GM18870 (cell line): ENCODE data around the gene AGPAT3.

ENCODE experiments used
- ATAC-seq: cut with Tn5 transposase; IDR thresholded peaks from one replicate; pipeline ENCODE4 v1.9.1; 2021; ENCODE audit warnings: moderate library complexity; ENCODE audit not compliant: unreplicated experiment

The AGPAT3 gene

GRCh38 chr21:44013380-44014088, 148.5 kb downstream of the AGPAT3 start:
- no peak for ATAC-seq

DNA sequence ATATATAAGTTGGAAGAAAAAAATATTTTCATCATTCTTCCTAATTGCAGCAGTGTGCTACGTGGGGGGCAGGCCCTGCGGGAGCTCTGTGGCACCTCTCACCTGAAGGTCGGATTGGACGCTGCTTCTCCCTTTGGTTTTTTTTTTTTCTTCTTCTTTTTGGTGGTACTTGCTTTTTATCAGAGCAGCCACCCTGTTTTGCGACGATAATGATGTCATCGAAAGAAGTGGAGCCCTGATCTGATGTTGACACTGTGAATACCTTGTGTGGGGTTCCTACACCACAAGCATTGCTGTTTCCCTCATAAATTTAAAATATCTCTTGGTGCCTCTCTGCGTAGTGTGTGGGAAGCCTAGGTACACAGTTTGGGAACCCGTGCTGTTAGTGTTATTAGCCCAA, 152.6 kb downstream of the AGPAT3 start:
- ATAC-seq = no peak

- ATAC-seq = no peak
Observed at GRCh38 chr21:44018127-44018526, 153.1 kb downstream of the AGPAT3 start.

- no peak for ATAC-seq
Observed at GRCh38 chr21:44018813-44019567, 154.0 kb downstream of the AGPAT3 start.

GRCh38 chr21:44019568-44019958, 154.5 kb downstream of the AGPAT3 start:
- ATAC-seq = no peak

DNA sequence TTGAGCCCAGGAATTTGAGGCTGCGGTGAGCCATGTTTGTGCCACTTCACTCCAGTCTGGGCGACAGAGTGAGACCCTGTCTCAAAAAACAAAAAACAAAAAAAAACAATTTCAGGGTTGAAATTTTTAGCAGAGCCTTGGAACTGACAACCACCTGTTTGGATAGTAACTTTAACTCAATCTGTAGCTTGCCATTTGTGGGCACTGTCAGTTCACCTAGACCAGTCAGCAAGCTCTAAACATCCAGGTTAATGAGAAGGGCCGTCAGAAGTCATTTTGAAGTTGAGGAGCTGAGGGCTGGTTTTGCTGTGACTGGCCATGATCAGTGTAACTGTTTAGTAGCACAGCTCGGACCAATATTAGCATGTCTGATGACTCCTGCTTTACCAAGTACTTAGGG, 155.5 kb downstream of the AGPAT3 start:
- ATAC-seq = no peak

- no peak for ATAC-seq
Observed at GRCh38 chr21:44021064-44021463, 156.0 kb downstream of the AGPAT3 start.

GRCh38 chr21:44024257-44024656, 159.2 kb downstream of the AGPAT3 start:
- ATAC-seq = no peak

GRCh38 chr21:44024887-44025353, 159.9 kb downstream of the AGPAT3 start:
- ATAC-seq = no peak

- no peak for ATAC-seq
Observed at GRCh38 chr21:44027607-44028286, 162.7 kb downstream of the AGPAT3 start.

DNA sequence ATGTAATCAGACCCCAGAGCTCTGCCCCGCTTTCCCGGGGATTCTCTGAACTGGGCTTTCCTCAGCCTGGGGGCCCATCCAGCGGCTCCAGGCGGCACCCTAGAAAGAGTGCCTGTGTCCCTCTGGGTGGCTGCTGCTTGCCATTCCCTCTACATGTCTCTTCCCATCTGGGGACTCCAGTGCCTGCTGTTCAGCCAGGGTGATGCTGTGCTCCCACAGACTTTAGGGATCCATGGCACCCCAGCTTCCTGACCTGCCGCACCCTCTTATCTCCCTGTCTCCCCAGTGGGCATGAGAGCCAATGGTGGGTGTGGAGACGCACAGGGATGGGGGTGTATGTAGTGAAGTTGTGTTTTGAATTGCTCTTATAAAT, 163.2 kb downstream of the AGPAT3 start:
- no peak for ATAC-seq

DNA sequence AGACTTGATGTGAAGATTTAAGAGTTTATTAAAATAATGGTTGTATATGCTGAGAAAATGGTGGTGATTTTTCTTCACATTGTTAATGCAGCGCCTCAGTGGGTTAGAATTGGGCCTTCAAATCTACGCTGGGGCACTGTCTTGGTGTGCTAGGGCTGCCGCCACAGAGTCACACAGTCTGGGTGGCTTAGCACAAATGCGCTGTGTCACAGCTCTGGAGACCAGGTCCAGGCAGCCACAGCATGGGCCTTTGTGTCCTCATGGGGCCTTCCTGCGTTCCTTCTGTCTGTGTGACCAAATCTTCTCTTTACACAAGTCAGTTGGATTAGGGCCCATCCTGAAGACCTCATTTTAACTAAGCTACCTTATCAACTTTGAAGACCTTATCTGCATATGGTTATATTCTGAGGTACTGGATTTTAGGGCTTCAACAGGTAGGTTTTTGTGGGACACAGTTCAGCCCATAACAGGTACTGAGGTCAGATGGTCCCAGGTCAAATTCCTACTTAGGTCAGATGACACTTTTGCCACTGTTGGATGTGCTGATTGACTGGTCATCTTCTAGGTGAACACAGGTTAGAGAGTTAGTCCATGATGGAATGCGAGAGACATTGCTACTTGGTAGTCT, 164.6 kb downstream of the AGPAT3 start:
- no peak for ATAC-seq

- no peak for ATAC-seq
Observed at GRCh38 chr21:44035244-44035643, 170.2 kb downstream of the AGPAT3 start.
